Measurements from ENCODE around the gene EXD1.

GRCh38 chr15:41154412-41154811 is 76.1 kb downstream of the EXD1 start:
- TF ChIP-seq, protein P1, sequence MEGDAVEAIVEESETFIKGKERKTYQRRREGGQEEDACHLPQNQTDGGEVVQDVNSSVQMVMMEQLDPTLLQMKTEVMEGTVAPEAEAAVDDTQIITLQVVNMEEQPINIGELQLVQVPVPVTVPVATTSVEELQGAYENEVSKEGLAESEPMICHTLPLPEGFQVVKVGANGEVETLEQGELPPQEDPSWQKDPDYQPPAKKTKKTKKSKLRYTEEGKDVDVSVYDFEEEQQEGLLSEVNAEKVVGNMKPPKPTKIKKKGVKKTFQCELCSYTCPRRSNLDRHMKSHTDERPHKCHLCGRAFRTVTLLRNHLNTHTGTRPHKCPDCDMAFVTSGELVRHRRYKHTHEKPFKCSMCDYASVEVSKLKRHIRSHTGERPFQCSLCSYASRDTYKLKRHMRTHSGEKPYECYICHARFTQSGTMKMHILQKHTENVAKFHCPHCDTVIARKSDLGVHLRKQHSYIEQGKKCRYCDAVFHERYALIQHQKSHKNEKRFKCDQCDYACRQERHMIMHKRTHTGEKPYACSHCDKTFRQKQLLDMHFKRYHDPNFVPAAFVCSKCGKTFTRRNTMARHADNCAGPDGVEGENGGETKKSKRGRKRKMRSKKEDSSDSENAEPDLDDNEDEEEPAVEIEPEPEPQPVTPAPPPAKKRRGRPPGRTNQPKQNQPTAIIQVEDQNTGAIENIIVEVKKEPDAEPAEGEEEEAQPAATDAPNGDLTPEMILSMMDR (IDR thresholded peaks at IDR 0.05; ENCODE audit: low read depth, low read length, missing input control) = no peak
- TF ChIP-seq RXRA (IDR thresholded peaks at IDR 0.05) (no peak), JUND (IDR thresholded peaks at IDR 0.05) (no peak), TAF1 (conservative IDR thresholded peaks at IDR 0.05) (no peak), ATF3 (IDR thresholded peaks at IDR 0.05) (no peak), FOXA1 (IDR thresholded peaks at IDR 0.05) (no peak), NR2F2 (IDR thresholded peaks at IDR 0.05) (peak; percentile 38), RAD21 (IDR thresholded peaks at IDR 0.05) (no peak), SP1 (IDR thresholded peaks at IDR 0.05) (no peak), HNF4G (IDR thresholded peaks at IDR 0.05) (no peak), EGR1 (IDR thresholded peaks at IDR 0.05; ENCODE audit: low read depth in 2 of 2) (no peak), REST (IDR thresholded peaks at IDR 0.05) (no peak)

Data from liver (tissue), 3 donors.